Measurements from ENCODE around the gene PTH1R.

The PTH1R gene

GRCh38 chr3:46877406-46878125 lies at the start of gene PTH1R:
Gene PTH1R (plus strand): TSS chr3:46877721. CDS start chr3:46883560, 5,839 bp downstream.
- Mint-ChIP-seq H3K9me3 (no peaks in the 10 kb centered on the region), H3K27me3 (peaks cover 13% of the 10 kb centered on the region), H3K27ac (no peak within 1 kb of the TSS), H3K4me3 (no peak within 1 kb of the TSS), H3K4me1 (peaks cover 15% of the 10 kb centered on the region), H3K36me3 (no peaks in the 10 kb centered on the region)
- ATAC-seq (ENCODE audit: low read depth) = no peak
- no peak for DNase-seq (ENCODE audit: low spot score in 2 of 2)

- Mint-ChIP-seq H3K36me3 (no peaks in the 10 kb centered on the region), H3K27me3 (peaks cover 5% of the 10 kb centered on the region), H3K4me1 (no peaks in the 10 kb centered on the region), H3K4me3 (no peak overlapping the region), H3K9me3 (no peaks in the 10 kb centered on the region), H3K27ac (no peak overlapping the region)
- ATAC-seq (ENCODE audit: low read depth) = no peak
- no peak for DNase-seq (ENCODE audit: low spot score in 2 of 2)
Measured at GRCh38 chr3:46829699-46830208, 47.8 kb upstream of the PTH1R start.

- DNase-seq (ENCODE audit: low spot score in 2 of 2) (no peak), ATAC-seq (ENCODE audit: low read depth) (no peak)
- Mint-ChIP-seq H3K27ac (no peak overlapping the region), H3K4me1 (no peaks in the 10 kb centered on the region), H3K4me3 (no peak overlapping the region), H3K27me3 (peaks cover 5% of the 10 kb centered on the region), H3K36me3 (no peaks in the 10 kb centered on the region), H3K9me3 (no peaks in the 10 kb centered on the region)
Measured at GRCh38 chr3:46830801-46831200, 46.7 kb upstream of the PTH1R start.

GRCh38 chr3:46831316-46831715 lies 46.2 kb upstream of the PTH1R start:
- Mint-ChIP-seq H3K9me3 (no peaks in the 10 kb centered on the region), H3K4me1 (no peaks in the 10 kb centered on the region), H3K27ac (no peak overlapping the region), H3K4me3 (no peak overlapping the region), H3K27me3 (peaks cover 5% of the 10 kb centered on the region), H3K36me3 (no peaks in the 10 kb centered on the region)
- DNase-seq (ENCODE audit: low spot score in 2 of 2) = no peak
- no peak for ATAC-seq (ENCODE audit: low read depth)

GRCh38 chr3:46831841-46832240 lies 45.7 kb upstream of the PTH1R start:
- H3K27ac Mint-ChIP-seq = no peak overlapping the region
- no peak for ATAC-seq (ENCODE audit: low read depth)
- DNase-seq (ENCODE audit: low spot score in 2 of 2) = no peak
- no peak overlapping the region for H3K4me3 Mint-ChIP-seq
- H3K4me1 Mint-ChIP-seq = no peaks in the 10 kb centered on the region
- peaks cover 2% of the 10 kb centered on the region for H3K9me3 Mint-ChIP-seq
- peaks cover 3% of the 10 kb centered on the region for H3K27me3 Mint-ChIP-seq
- H3K36me3 Mint-ChIP-seq = no peaks in the 10 kb centered on the region

- H3K9me3 Mint-ChIP-seq = peaks cover 11% of the 10 kb centered on the region
- H3K36me3 Mint-ChIP-seq = peaks cover 13% of the 10 kb centered on the region
- H3K4me3 Mint-ChIP-seq = no peak overlapping the region
- no peaks in the 10 kb centered on the region for H3K4me1 Mint-ChIP-seq
- DNase-seq (ENCODE audit: low spot score in 2 of 2) (no peak), ATAC-seq (ENCODE audit: low read depth) (no peak)
- H3K27ac Mint-ChIP-seq = no peak overlapping the region
- H3K27me3 Mint-ChIP-seq = peaks cover 2% of the 10 kb centered on the region
Measured at GRCh38 chr3:46833346-46834300, 43.9 kb upstream of the PTH1R start.

- no peak for DNase-seq (ENCODE audit: low spot score in 2 of 2)
- Mint-ChIP-seq H3K4me1 (no peaks in the 10 kb centered on the region), H3K9me3 (peaks cover 16% of the 10 kb centered on the region), H3K4me3 (no peak overlapping the region), H3K27ac (no peak overlapping the region), H3K36me3 (peaks cover 14% of the 10 kb centered on the region), H3K27me3 (peaks cover 2% of the 10 kb centered on the region)
- ATAC-seq (ENCODE audit: low read depth) = no peak
Measured at GRCh38 chr3:46835054-46835453, 42.5 kb upstream of the PTH1R start.

GRCh38 chr3:46835491-46835890 lies 42.0 kb upstream of the PTH1R start:
- H3K4me1 Mint-ChIP-seq = no peaks in the 10 kb centered on the region
- peaks cover 19% of the 10 kb centered on the region for H3K36me3 Mint-ChIP-seq
- no peak overlapping the region for H3K27ac Mint-ChIP-seq
- ATAC-seq (ENCODE audit: low read depth) = no peak
- H3K9me3 Mint-ChIP-seq = peaks cover 20% of the 10 kb centered on the region
- DNase-seq (ENCODE audit: low spot score in 2 of 2) = no peak
- no peak overlapping the region for H3K4me3 Mint-ChIP-seq
- H3K27me3 Mint-ChIP-seq = peaks cover 2% of the 10 kb centered on the region

GRCh38 chr3:46838301-46838700 lies 39.2 kb upstream of the PTH1R start:
- no peak for DNase-seq (ENCODE audit: low spot score in 2 of 2)
- Mint-ChIP-seq H3K27me3 (no peaks in the 10 kb centered on the region), H3K27ac (no peak overlapping the region), H3K4me1 (no peaks in the 10 kb centered on the region), H3K4me3 (no peak overlapping the region), H3K9me3 (peaks cover 29% of the 10 kb centered on the region), H3K36me3 (peaks cover 22% of the 10 kb centered on the region)
- ATAC-seq (ENCODE audit: low read depth) = no peak

- Mint-ChIP-seq H3K27ac (no peak overlapping the region), H3K9me3 (peaks cover 29% of the 10 kb centered on the region), H3K4me3 (no peak overlapping the region), H3K27me3 (no peaks in the 10 kb centered on the region), H3K4me1 (peaks cover 3% of the 10 kb centered on the region), H3K36me3 (peaks cover 22% of the 10 kb centered on the region)
- ATAC-seq (ENCODE audit: low read depth) (no peak), DNase-seq (ENCODE audit: low spot score in 2 of 2) (no peak)
Measured at GRCh38 chr3:46840491-46840890, 37.0 kb upstream of the PTH1R start.

GRCh38 chr3:46843508-46843907 lies 34.0 kb upstream of the PTH1R start:
- peaks cover 11% of the 10 kb centered on the region for H3K36me3 Mint-ChIP-seq
- H3K9me3 Mint-ChIP-seq = peaks cover 20% of the 10 kb centered on the region
- no peak for DNase-seq (ENCODE audit: low spot score in 2 of 2)
- H3K4me3 Mint-ChIP-seq = no peak overlapping the region
- no peak overlapping the region for H3K27ac Mint-ChIP-seq
- peaks cover 8% of the 10 kb centered on the region for H3K4me1 Mint-ChIP-seq
- no peaks in the 10 kb centered on the region for H3K27me3 Mint-ChIP-seq
- no peak for ATAC-seq (ENCODE audit: low read depth)

GRCh38 chr3:46844397-46844796 lies 33.1 kb upstream of the PTH1R start:
- ATAC-seq (ENCODE audit: low read depth) (no peak), DNase-seq (ENCODE audit: low spot score in 2 of 2) (peak in 1 of 2 donors; percentile 9)
- Mint-ChIP-seq H3K9me3 (peaks cover 14% of the 10 kb centered on the region), H3K4me1 (peaks cover 8% of the 10 kb centered on the region), H3K27me3 (no peaks in the 10 kb centered on the region), H3K36me3 (peaks cover 9% of the 10 kb centered on the region), H3K27ac (no peak overlapping the region), H3K4me3 (peak overlapping the region; percentile 49)

GRCh38 chr3:46844881-46845312 lies 32.6 kb upstream of the PTH1R start:
- ATAC-seq (ENCODE audit: low read depth) (no peak), DNase-seq (ENCODE audit: low spot score in 2 of 2) (peak in 1 of 2 donors; percentile 8)
- peak overlapping the region; percentile 82 for H3K27ac Mint-ChIP-seq
- peaks cover 14% of the 10 kb centered on the region for H3K9me3 Mint-ChIP-seq
- H3K36me3 Mint-ChIP-seq = peaks cover 9% of the 10 kb centered on the region
- peak overlapping the region; percentile 95 for H3K4me3 Mint-ChIP-seq
- H3K4me1 Mint-ChIP-seq = peaks cover 8% of the 10 kb centered on the region
- no peaks in the 10 kb centered on the region for H3K27me3 Mint-ChIP-seq

- DNase-seq (ENCODE audit: low spot score in 2 of 2) (no peak), ATAC-seq (ENCODE audit: low read depth) (no peak)
- peak overlapping the region; percentile 82 for H3K27ac Mint-ChIP-seq
- peaks cover 8% of the 10 kb centered on the region for H3K4me1 Mint-ChIP-seq
- H3K4me3 Mint-ChIP-seq = peak overlapping the region; percentile 95
- H3K27me3 Mint-ChIP-seq = no peaks in the 10 kb centered on the region
- H3K36me3 Mint-ChIP-seq = peaks cover 5% of the 10 kb centered on the region
- H3K9me3 Mint-ChIP-seq = peaks cover 9% of the 10 kb centered on the region
Measured at GRCh38 chr3:46845397-46845859, 32.1 kb upstream of the PTH1R start.
